Ishikawa (cell line): ENCODE measurements around the gene SELENOT.

Experiments used
- EP300 ChIP-seq: IDR thresholded peaks from 2 replicates; pipeline ENCODE4 v1.6.1; 2012; ENCODE audit warnings: borderline replicate concordance
- MAX ChIP-seq: IDR thresholded peaks from 2 replicates; pipeline ENCODE4 v1.6.1; 2012
- RAD21 ChIP-seq: IDR thresholded peaks from 2 replicates; pipeline ENCODE4 v1.6.1; 2012; ENCODE audit warnings: low read depth
- TAF1 ChIP-seq: IDR thresholded peaks from 2 replicates; pipeline ENCODE4 v1.6.1; 2012; ENCODE audit warnings: low read depth, mild to moderate bottlenecking
- TCF12 ChIP-seq: IDR thresholded peaks from 2 replicates; pipeline ENCODE4 v1.6.1; 2012; ENCODE audit warnings: low read depth
- TEAD4 ChIP-seq: IDR thresholded peaks from 2 replicates; pipeline ENCODE4 v1.6.1; 2012
- YY1 ChIP-seq: IDR thresholded peaks from 2 replicates; pipeline ENCODE4 v1.6.1; 2012; ENCODE audit warnings: low read depth
- ZBTB7A ChIP-seq: IDR thresholded peaks from 2 replicates; pipeline ENCODE4 v1.6.1; 2012; ENCODE audit warnings: low read depth
- TF ChIP-seq, protein P1 (sequence below): IDR thresholded peaks from 2 replicates; pipeline ENCODE4 v1.6.1; 2012
- TF ChIP-seq, protein P2 (sequence below): IDR thresholded peaks from 2 replicates; pipeline ENCODE4 v1.6.1; 2012; ENCODE audit warnings: low read depth, mild to moderate bottlenecking

- TF ChIP-seq EP300 (no peak), MAX (no peak), YY1 (no peak), RAD21 (no peak), TCF12 (no peak), TAF1 (no peak), TEAD4 (no peak), ZBTB7A (no peak)
- TF ChIP-seq, protein P1, sequence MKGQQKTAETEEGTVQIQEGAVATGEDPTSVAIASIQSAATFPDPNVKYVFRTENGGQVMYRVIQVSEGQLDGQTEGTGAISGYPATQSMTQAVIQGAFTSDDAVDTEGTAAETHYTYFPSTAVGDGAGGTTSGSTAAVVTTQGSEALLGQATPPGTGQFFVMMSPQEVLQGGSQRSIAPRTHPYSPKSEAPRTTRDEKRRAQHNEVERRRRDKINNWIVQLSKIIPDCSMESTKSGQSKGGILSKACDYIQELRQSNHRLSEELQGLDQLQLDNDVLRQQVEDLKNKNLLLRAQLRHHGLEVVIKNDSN, result no peak
- TF ChIP-seq, protein P2, sequence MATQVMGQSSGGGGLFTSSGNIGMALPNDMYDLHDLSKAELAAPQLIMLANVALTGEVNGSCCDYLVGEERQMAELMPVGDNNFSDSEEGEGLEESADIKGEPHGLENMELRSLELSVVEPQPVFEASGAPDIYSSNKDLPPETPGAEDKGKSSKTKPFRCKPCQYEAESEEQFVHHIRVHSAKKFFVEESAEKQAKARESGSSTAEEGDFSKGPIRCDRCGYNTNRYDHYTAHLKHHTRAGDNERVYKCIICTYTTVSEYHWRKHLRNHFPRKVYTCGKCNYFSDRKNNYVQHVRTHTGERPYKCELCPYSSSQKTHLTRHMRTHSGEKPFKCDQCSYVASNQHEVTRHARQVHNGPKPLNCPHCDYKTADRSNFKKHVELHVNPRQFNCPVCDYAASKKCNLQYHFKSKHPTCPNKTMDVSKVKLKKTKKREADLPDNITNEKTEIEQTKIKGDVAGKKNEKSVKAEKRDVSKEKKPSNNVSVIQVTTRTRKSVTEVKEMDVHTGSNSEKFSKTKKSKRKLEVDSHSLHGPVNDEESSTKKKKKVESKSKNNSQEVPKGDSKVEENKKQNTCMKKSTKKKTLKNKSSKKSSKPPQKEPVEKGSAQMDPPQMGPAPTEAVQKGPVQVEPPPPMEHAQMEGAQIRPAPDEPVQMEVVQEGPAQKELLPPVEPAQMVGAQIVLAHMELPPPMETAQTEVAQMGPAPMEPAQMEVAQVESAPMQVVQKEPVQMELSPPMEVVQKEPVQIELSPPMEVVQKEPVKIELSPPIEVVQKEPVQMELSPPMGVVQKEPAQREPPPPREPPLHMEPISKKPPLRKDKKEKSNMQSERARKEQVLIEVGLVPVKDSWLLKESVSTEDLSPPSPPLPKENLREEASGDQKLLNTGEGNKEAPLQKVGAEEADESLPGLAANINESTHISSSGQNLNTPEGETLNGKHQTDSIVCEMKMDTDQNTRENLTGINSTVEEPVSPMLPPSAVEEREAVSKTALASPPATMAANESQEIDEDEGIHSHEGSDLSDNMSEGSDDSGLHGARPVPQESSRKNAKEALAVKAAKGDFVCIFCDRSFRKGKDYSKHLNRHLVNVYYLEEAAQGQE, result no peak
Measured at GRCh38 chr3:150597646-150598045, 5.5 kb upstream of the SELENOT start.
